Nephron progenitor cell (in vitro differentiated cells): ENCODE data around the gene FASTKD1.

Experiments
- DNase-seq: peaks from one replicate; pipeline ENCODE4 v3.0.0; 2021
- H3K27ac Mint-ChIP-seq: 2 replicates; pipeline ENCODE4 v1.8.0; 2021; ENCODE audit warnings: mild to moderate bottlenecking, moderate library complexity, mixed read lengths
- H3K27me3 Mint-ChIP-seq: 2 replicates; pipeline ENCODE4 v1.8.0; 2021; ENCODE audit warnings: mild to moderate bottlenecking, low read depth, mixed read lengths; ENCODE audit not compliant: poor library complexity
- H3K36me3 Mint-ChIP-seq: 2 replicates; pipeline ENCODE4 v1.8.0; 2021; ENCODE audit warnings: low read depth, mixed read lengths
- H3K4me1 Mint-ChIP-seq: 2 replicates; pipeline ENCODE4 v1.8.0; 2021; ENCODE audit warnings: mixed read lengths
- H3K4me3 Mint-ChIP-seq: 2 replicates; pipeline ENCODE4 v1.8.0; 2021; ENCODE audit warnings: mild to moderate bottlenecking, moderate library complexity, mixed read lengths
- H3K9me3 Mint-ChIP-seq: 2 replicates; pipeline ENCODE4 v1.8.0; 2021; ENCODE audit warnings: mild to moderate bottlenecking, moderate library complexity, mixed read lengths
- TF ChIP-seq, protein P1 (sequence below): fragments of 200-600 bp; sonication (generic); IDR thresholded peaks from 2 replicates; pipeline ENCODE4 v1.5.0; 2021; ENCODE audit warnings: antibody characterized with exemption

Gene FASTKD1

DNA sequence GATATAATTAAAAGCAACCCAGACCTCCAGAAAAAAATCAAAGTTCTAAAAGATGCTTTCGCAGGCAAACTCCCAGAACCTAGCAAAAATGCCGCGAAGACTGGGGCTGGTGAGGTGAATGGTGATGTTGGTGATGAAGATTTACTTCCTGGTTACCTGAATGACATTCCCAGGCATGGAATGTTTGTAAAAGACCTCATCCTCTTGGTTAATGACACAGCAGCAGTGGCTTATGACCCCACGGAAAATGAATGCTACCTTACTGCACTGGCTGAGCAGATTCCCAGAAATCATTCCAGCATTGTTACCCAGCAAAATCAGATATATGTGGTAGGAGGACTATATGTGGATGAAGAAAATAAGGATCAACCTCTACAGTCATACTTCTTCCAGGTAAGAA, 63.2 kb downstream of the FASTKD1 start:
- Mint-ChIP-seq H3K9me3 (peaks cover 12% of the 10 kb centered on the region), H3K27me3 (no peaks in the 10 kb centered on the region), H3K4me3 (no peak overlapping the region), H3K27ac (no peak overlapping the region), H3K36me3 (peaks cover 23% of the 10 kb centered on the region), H3K4me1 (peaks cover 10% of the 10 kb centered on the region)
- TF ChIP-seq, protein P1, sequence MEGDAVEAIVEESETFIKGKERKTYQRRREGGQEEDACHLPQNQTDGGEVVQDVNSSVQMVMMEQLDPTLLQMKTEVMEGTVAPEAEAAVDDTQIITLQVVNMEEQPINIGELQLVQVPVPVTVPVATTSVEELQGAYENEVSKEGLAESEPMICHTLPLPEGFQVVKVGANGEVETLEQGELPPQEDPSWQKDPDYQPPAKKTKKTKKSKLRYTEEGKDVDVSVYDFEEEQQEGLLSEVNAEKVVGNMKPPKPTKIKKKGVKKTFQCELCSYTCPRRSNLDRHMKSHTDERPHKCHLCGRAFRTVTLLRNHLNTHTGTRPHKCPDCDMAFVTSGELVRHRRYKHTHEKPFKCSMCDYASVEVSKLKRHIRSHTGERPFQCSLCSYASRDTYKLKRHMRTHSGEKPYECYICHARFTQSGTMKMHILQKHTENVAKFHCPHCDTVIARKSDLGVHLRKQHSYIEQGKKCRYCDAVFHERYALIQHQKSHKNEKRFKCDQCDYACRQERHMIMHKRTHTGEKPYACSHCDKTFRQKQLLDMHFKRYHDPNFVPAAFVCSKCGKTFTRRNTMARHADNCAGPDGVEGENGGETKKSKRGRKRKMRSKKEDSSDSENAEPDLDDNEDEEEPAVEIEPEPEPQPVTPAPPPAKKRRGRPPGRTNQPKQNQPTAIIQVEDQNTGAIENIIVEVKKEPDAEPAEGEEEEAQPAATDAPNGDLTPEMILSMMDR, result no peak
- DNase-seq, result no peak

DNA sequence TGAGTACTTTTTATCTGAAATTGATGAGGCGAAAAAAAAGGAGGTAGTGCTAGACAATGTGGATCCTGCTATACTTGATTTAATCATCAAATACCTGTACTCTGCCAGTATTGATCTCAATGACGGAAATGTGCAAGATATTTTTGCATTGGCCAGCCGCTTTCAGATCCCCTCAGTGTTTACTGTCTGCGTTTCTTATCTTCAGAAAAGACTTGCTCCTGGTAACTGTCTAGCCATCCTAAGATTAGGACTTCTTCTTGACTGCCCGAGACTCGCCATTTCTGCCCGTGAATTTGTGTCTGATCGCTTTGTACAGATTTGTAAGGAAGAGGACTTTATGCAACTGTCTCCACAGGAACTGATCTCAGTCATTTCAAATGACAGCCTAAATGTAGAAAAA, 63.7 kb downstream of the FASTKD1 start:
- no peak for DNase-seq
- TF ChIP-seq, protein P1, result no peak
- Mint-ChIP-seq H3K36me3 (peaks cover 28% of the 10 kb centered on the region), H3K9me3 (peaks cover 18% of the 10 kb centered on the region), H3K27ac (no peak overlapping the region), H3K4me1 (peaks cover 10% of the 10 kb centered on the region), H3K4me3 (no peak overlapping the region), H3K27me3 (no peaks in the 10 kb centered on the region)

DNA sequence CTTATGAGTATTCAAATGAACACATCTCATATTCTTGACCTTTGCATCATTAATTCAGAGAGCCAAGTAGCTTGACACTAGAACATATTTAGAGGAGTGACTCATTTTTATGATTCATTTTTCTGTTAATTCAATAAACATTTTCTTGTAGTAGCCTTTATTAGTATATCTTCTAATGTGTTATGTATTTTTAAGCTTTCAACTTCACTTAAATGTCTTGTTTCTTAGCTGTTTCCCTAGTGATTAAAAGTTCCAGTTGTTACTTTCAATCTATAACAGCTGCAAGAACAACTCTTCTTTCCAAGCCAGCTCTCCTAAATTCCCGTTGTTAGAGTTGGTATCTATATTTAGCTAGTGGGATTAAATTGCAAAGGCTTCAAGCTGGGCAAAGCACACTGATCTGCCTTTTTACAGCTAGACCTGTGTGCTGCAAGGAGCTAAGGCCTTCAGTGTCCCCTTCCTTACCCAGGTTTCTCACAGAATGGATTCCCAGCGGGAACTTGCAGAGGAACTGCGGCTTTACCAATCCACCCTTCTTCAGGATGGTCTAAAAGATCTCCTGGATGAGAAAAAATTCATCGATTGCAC, 64.3 kb downstream of the FASTKD1 start, which contains the start of gene KLHL41:
Gene KLHL41, plus strand, starts transcription at position 405 of the 588 bp plus-strand sequence. Its CDS starts 77 bp downstream, at position 482.
- H3K27me3 Mint-ChIP-seq, result no peaks in the 10 kb centered on the region
- H3K27ac Mint-ChIP-seq, result no peak within 1 kb of the TSS
- H3K9me3 Mint-ChIP-seq, result peaks cover 23% of the 10 kb centered on the region
- H3K36me3 Mint-ChIP-seq, result peaks cover 34% of the 10 kb centered on the region
- no peak within 1 kb of the TSS for H3K4me3 Mint-ChIP-seq
- TF ChIP-seq, protein P1, result no peak
- H3K4me1 Mint-ChIP-seq, result peaks cover 10% of the 10 kb centered on the region
- no peak for DNase-seq

DNA sequence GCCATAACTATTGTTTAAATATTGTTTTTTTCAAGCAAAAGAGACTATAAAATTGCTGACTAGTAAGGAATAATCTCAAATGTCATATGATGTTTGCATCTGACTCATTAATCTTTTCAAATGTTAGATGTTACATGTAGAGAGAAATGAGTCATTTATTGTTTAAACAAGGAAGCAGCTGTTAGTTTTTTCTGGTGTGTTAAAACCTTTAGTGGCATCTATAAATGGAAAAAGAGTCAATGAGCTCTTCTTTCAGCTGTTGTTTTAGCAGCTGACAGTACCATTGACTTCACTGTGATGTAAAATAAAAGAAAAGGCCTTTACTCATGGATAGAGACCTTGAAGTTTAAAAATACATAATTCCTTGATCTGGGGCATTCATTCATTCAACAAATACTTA, 66.0 kb downstream of the FASTKD1 start:
- no peak for DNase-seq
- H3K4me1 Mint-ChIP-seq, result peaks cover 10% of the 10 kb centered on the region
- H3K36me3 Mint-ChIP-seq, result peaks cover 42% of the 10 kb centered on the region
- H3K4me3 Mint-ChIP-seq, result no peak overlapping the region
- H3K27me3 Mint-ChIP-seq, result no peaks in the 10 kb centered on the region
- TF ChIP-seq, protein P1, result no peak
- H3K9me3 Mint-ChIP-seq, result peaks cover 29% of the 10 kb centered on the region
- H3K27ac Mint-ChIP-seq, result no peak overlapping the region

DNA sequence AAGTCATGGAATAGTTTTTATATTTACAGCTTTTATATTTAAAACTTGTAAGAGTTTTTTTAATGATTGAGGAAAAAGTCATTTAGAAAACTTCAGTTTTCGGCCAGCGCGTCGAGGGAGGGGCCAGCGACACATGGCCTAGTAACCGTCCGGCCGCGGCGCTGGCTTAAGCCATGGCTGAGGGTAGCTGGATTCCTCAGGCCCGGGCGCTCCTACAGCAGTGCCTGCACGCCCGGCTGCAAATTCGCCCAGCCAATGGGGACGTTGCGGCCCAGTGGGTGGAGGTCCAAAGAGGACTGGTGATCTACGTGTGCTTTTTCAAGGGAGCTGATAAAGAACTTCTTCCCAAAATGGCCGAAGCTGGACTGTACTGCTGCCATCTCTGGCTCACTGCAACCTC, 69.0 kb downstream of the FASTKD1 start:
- TF ChIP-seq, protein P1, result no peak

DNA sequence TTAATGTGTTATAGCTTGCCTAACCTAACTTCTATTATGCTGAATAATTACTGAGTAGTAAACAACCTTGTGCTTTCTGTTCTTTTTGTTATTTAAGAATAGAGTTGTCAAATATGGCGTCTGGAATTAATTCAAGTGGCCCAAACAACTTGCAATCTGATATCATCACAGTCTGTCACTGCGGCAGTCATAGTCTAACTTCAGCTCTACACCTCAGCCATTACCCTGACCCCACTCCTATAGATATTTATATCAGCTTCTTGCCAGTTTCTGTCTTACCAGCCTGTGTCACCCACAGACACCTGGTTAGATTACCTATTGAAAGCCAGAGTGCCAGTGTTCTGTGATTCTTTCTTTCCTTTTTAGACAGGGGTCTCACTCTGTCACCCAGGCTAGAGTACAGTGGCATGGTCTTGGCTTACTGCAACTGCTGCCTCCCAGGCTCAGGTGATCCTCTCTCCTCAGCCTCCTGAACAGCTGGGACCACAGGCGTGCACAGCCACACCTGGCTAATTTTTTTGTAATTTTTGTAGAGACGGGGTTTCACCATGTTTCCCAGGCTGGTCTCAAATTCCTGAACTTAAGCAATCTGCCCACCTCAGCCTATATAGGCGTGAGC, 78.2 kb downstream of the FASTKD1 start:
- Mint-ChIP-seq H3K9me3 (peaks cover 4% of the 10 kb centered on the region), H3K36me3 (peaks cover 23% of the 10 kb centered on the region), H3K4me1 (no peaks in the 10 kb centered on the region), H3K4me3 (no peak overlapping the region), H3K27ac (peak overlapping the region; percentile 25), H3K27me3 (no peaks in the 10 kb centered on the region)
- TF ChIP-seq, protein P1, result no peak
- no peak for DNase-seq

More for the DNA sequence above, 69.0 kb downstream of the FASTKD1 start:
- Mint-ChIP-seq H3K4me1 (peaks cover 6% of the 10 kb centered on the region), H3K27me3 (no peaks in the 10 kb centered on the region), H3K27ac (no peak overlapping the region), H3K9me3 (peaks cover 29% of the 10 kb centered on the region), H3K36me3 (peaks cover 42% of the 10 kb centered on the region), H3K4me3 (no peak overlapping the region)
- no peak for DNase-seq
